Measurements from ENCODE around the gene MUC13.

MUC13 gene

GRCh38 chr3:124895756-124896155, 38.8 kb downstream of the MUC13 start:
- DNase-seq: no peak

GRCh38 chr3:124893526-124893925, 41.0 kb downstream of the MUC13 start:
- DNase-seq: no peak

GRCh38 chr3:124890573-124891190, 43.9 kb downstream of the MUC13 start:
- DNase-seq: no peak

- no peak for DNase-seq
Observed at GRCh38 chr3:124888482-124889441, 45.8 kb downstream of the MUC13 start.

- no peak for DNase-seq
Observed at GRCh38 chr3:124887932-124888298, 46.6 kb downstream of the MUC13 start.

GRCh38 chr3:124887177-124887931, 47.2 kb downstream of the MUC13 start, which contains the start of gene ITGB5:
Gene ITGB5, minus strand, starts transcription at chr3:124887365. Its CDS starts 365 bp downstream, at chr3:124887000.
- peak; percentile 86 for DNase-seq

- peak; percentile 70 for DNase-seq
Observed at GRCh38 chr3:124886168-124887056, 48.1 kb downstream of the MUC13 start.

GRCh38 chr3:124885466-124886167, 48.9 kb downstream of the MUC13 start:
- peak; percentile 46 for DNase-seq

GRCh38 chr3:124884474-124885101, 50.0 kb downstream of the MUC13 start:
- DNase-seq: no peak

- no peak for DNase-seq
Observed at GRCh38 chr3:124883766-124884473, 50.6 kb downstream of the MUC13 start.

- no peak for DNase-seq
Observed at GRCh38 chr3:124882816-124883747, 51.5 kb downstream of the MUC13 start.

GRCh38 chr3:124881976-124882697, 52.4 kb downstream of the MUC13 start:
- no peak for DNase-seq

GRCh38 chr3:124879337-124879680, 55.2 kb downstream of the MUC13 start:
- no peak for DNase-seq

GRCh38 chr3:124878561-124879336, 55.8 kb downstream of the MUC13 start:
- no peak for DNase-seq

- DNase-seq: no peak
Observed at GRCh38 chr3:124877674-124878073, 56.9 kb downstream of the MUC13 start.

GRCh38 chr3:124876401-124876878, 58.1 kb downstream of the MUC13 start:
- no peak for DNase-seq

GRCh38 chr3:124873226-124873625, 61.3 kb downstream of the MUC13 start:
- DNase-seq: no peak

GRCh38 chr3:124867511-124867910, 67.0 kb downstream of the MUC13 start:
- DNase-seq: no peak
